ENCODE data around the gene CYB561D1.
A peak's percentile ranks its signal among the peaks of the same experiment; 100 is the strongest.

DNA sequence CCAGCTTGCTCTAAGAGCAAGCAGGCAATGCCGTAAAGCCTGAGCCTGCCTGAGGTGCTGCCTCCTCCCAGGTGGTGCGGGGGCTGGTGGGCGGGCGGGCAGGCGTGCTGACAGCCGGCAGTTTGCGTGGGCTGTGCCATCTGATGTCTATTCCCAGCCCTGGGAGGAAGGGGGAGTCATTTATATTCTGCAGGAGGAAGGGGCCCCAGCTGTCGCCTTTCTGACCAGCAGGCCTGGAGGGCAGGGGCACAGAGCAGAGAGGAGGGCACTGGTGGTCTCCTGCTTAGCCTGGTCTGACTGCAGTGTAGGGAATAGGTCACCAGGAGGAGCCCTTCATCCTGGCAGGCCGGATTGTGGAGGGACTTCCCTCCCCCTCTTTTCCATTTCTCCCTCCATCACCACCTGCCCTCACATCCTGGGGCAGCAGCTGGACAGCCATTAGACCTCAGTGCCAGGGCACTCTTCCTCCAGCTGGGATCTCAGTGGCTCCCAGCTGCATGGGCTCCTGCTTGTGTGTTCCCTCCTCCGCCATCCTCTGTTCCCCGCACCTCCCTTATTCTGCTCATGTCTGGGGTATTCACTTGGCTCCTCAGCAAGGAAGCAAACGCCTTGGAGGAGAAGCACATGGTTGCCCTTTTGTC, 4.4 kb downstream of the CYB561D1 start:
- TF ChIP-seq, protein P1, sequence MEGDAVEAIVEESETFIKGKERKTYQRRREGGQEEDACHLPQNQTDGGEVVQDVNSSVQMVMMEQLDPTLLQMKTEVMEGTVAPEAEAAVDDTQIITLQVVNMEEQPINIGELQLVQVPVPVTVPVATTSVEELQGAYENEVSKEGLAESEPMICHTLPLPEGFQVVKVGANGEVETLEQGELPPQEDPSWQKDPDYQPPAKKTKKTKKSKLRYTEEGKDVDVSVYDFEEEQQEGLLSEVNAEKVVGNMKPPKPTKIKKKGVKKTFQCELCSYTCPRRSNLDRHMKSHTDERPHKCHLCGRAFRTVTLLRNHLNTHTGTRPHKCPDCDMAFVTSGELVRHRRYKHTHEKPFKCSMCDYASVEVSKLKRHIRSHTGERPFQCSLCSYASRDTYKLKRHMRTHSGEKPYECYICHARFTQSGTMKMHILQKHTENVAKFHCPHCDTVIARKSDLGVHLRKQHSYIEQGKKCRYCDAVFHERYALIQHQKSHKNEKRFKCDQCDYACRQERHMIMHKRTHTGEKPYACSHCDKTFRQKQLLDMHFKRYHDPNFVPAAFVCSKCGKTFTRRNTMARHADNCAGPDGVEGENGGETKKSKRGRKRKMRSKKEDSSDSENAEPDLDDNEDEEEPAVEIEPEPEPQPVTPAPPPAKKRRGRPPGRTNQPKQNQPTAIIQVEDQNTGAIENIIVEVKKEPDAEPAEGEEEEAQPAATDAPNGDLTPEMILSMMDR (IDR thresholded peaks at IDR 0.05 in 2 of 3, conservative IDR thresholded peaks at IDR 0.05 in 1 of 3; ENCODE audit: control insufficient read depth in 2 of 3, extremely low read depth in 1 of 3, insufficient read depth in 1 of 3, low read depth in 3 of 3, low read length in 3 of 3), result peak; percentile 42 to 70 (median 63); a peak in 5 of 6 replicates
- TF ChIP-seq POLR2A (IDR thresholded peaks at IDR 0.05; ENCODE audit: low read depth, low read length), result no peak
- TF ChIP-seq, protein P2, sequence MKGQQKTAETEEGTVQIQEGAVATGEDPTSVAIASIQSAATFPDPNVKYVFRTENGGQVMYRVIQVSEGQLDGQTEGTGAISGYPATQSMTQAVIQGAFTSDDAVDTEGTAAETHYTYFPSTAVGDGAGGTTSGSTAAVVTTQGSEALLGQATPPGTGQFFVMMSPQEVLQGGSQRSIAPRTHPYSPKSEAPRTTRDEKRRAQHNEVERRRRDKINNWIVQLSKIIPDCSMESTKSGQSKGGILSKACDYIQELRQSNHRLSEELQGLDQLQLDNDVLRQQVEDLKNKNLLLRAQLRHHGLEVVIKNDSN (IDR thresholded peaks at IDR 0.05; ENCODE audit: borderline replicate concordance, extremely low read length, insufficient read depth, low read depth, low read length), result no peak
- no peak for TF ChIP-seq GABPA (IDR thresholded peaks at IDR 0.05; ENCODE audit: low read depth)
- TF ChIP-seq EZH2 (IDR thresholded peaks at IDR 0.05; ENCODE audit: borderline replicate concordance, control insufficient read depth, low read depth, low read length), result no peak
- no peak for TF ChIP-seq POLR2AphosphoS5 (IDR thresholded peaks at IDR 0.05; ENCODE audit: low read length)
- TF ChIP-seq NFIC (IDR thresholded peaks at IDR 0.05; ENCODE audit: low read depth, low read length), result no peak
- TF ChIP-seq, protein P3, sequence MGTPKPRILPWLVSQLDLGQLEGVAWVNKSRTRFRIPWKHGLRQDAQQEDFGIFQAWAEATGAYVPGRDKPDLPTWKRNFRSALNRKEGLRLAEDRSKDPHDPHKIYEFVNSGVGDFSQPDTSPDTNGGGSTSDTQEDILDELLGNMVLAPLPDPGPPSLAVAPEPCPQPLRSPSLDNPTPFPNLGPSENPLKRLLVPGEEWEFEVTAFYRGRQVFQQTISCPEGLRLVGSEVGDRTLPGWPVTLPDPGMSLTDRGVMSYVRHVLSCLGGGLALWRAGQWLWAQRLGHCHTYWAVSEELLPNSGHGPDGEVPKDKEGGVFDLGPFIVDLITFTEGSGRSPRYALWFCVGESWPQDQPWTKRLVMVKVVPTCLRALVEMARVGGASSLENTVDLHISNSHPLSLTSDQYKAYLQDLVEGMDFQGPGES (IDR thresholded peaks at IDR 0.05), result no peak
